ENCODE measurements around the gene LRRC75A.
A peak's percentile ranks its signal among the peaks of the same experiment; 100 is the strongest.

Gene LRRC75A

DNA sequence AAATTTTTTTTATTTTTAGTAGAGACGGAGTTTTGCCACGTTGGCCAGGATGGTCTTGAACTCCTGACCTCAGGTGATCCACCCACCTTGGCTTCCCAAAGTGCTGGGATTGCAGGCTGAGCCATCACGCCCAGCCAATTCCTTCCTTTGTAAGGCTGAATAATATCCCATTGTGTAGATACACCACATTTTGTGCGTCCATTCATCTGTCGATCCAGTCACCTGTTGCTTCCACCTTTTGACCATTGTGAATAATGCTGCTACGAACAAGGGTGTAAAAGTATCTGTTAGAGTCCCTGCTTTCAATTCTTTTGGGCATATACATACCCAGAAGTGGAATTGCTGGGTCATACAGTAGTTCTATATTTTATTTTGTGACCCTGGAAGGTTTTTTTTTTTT is 61.3 kb downstream of the LRRC75A start:
- peaks cover 67% of the 10 kb centered on the region for H3K36me3 ChIP-seq (replicated peaks)
- H3K27ac ChIP-seq, result no peak overlapping the region

DNA sequence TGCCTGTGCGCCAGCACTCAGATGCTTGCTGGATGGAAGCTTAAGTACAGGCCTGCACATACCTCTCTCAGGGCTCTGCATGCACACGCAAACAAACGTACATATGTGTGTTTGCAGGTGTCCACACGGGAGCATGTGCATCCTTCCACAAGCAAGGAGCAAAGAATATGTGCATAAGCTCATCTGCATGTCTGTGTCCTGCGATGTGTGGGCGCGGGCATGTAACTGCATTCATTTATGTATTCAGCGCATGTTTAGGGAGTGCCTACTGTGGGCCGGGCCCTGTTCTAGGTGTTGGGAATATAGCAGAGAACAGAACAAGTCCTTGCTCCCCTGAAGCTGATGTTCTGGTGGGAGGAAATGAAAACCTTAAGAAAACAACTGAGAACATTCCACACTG is 62.9 kb downstream of the LRRC75A start:
- Histone ChIP-seq H3K36me3 (replicated peaks) (peaks cover 76% of the 10 kb centered on the region), H3K27me3 (replicated peaks) (no peaks in the 10 kb centered on the region), H3K4me3 (ENCODE audit: low read depth, low read length) (no peak overlapping the region), H3K27ac (no peak overlapping the region)
- in situ Hi-C loops (cut with HindIII; ENCODE audit: low pct_ligation_motif_present, low sequenced_read_pairs), result no loop called here
- DNase-seq, result no peak
- no peak for TF ChIP-seq CTCF (IDR thresholded peaks at IDR 0.05; ENCODE audit: low read depth, low read length, missing control alignments)

More for the DNA sequence above, 61.3 kb downstream of the LRRC75A start:
- no peak for TF ChIP-seq CTCF (IDR thresholded peaks at IDR 0.05; ENCODE audit: low read depth, low read length, missing control alignments)
- DNase-seq, result no peak
- no peaks in the 10 kb centered on the region for H3K27me3 ChIP-seq (replicated peaks)
- in situ Hi-C loops (cut with HindIII; ENCODE audit: low pct_ligation_motif_present, low sequenced_read_pairs), result no loop called here
- H3K4me3 ChIP-seq (ENCODE audit: low read depth, low read length), result no peak overlapping the region

- no peak for DNase-seq
- in situ Hi-C loops (cut with HindIII; ENCODE audit: low pct_ligation_motif_present, low sequenced_read_pairs), result no loop called here
- Histone ChIP-seq H3K27me3 (replicated peaks) (no peaks in the 10 kb centered on the region), H3K4me3 (ENCODE audit: low read depth, low read length) (no peak overlapping the region), H3K36me3 (replicated peaks) (peaks cover 75% of the 10 kb centered on the region), H3K27ac (no peak overlapping the region)
- peak; percentile 90 for TF ChIP-seq CTCF (IDR thresholded peaks at IDR 0.05; ENCODE audit: low read depth, low read length, missing control alignments)
These were observed 63.7 kb downstream of the LRRC75A start for GRCh38 chr17:16428098-16428882.

DNA sequence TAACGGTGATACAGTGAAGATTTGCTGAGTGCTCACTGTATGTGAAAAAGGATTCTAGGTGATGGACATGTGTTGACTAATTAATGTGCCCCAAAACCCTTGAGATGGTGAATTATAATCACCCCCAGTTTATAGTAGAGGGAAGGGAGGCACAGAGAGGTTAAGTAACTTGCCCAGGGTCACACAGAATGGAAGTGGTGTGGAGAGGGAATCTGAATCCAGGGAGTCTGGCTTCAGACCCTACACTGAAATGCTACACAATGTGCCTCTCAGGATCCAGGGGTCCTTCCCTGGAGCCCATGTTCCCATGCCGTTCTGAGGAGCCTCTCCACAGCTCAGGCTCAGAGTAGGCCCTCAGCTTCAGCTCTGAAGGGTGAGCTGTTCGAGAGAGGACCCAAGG is 65.0 kb downstream of the LRRC75A start:
- DNase-seq, result no peak
- in situ Hi-C loops (cut with HindIII; ENCODE audit: low pct_ligation_motif_present, low sequenced_read_pairs), result no loop called here

GRCh38 chr17:16425698-16426659 is 66.0 kb downstream of the LRRC75A start:
- no peak overlapping the region for H3K4me3 ChIP-seq (ENCODE audit: low read depth, low read length)
- no peak overlapping the region for H3K27ac ChIP-seq
- peaks cover 76% of the 10 kb centered on the region for H3K36me3 ChIP-seq (replicated peaks)
- in situ Hi-C loops (cut with HindIII; ENCODE audit: low pct_ligation_motif_present, low sequenced_read_pairs), result no loop called here
- no peaks in the 10 kb centered on the region for H3K27me3 ChIP-seq (replicated peaks)
- DNase-seq, result no peak
- TF ChIP-seq CTCF (IDR thresholded peaks at IDR 0.05; ENCODE audit: low read depth, low read length, missing control alignments), result no peak

More for the DNA sequence above, 65.0 kb downstream of the LRRC75A start:
- H3K27me3 ChIP-seq (replicated peaks), result no peaks in the 10 kb centered on the region
- no peak overlapping the region for H3K4me3 ChIP-seq (ENCODE audit: low read depth, low read length)
- H3K27ac ChIP-seq, result no peak overlapping the region
- H3K36me3 ChIP-seq (replicated peaks), result peaks cover 80% of the 10 kb centered on the region
- TF ChIP-seq CTCF (IDR thresholded peaks at IDR 0.05; ENCODE audit: low read depth, low read length, missing control alignments), result no peak

All from brain microvascular endothelial cell (primary cell).